HEK293 (cell line): Measurements from ENCODE around the gene SETD5.

Experiments used
- GLI2 ChIP-seq: fragments of 450-650 bp; formaldehyde crosslinking; IDR thresholded peaks from 2 replicates; pipeline ENCODE4; 2017; ENCODE audit warnings: missing biosample characterization, missing genetic modification characterization, low read depth, borderline replicate concordance
- GLIS1 ChIP-seq: fragments of 450-650 bp; formaldehyde crosslinking; IDR thresholded peaks from 2 replicates; pipeline ENCODE4 v1.5.1; 2016; ENCODE audit warnings: missing biosample characterization, missing genetic modification characterization
- HOXC10 ChIP-seq: sonication (generic); formaldehyde crosslinking; IDR thresholded peaks from 2 replicates; pipeline ENCODE4 v1.8.1; 2023; ENCODE audit warnings: mild to moderate bottlenecking, missing genetic modification reagents
- HOXD13 ChIP-seq: sonication (generic); formaldehyde crosslinking; IDR thresholded peaks from 2 replicates; pipeline ENCODE4 v1.8.0; 2022; ENCODE audit warnings: missing genetic modification reagents, borderline replicate concordance
- KLF10 ChIP-seq: fragments of 450-650 bp; IDR thresholded peaks from 2 replicates; pipeline ENCODE4 v1.5.1; 2018; ENCODE audit warnings: missing biosample characterization, mild to moderate bottlenecking, missing genetic modification characterization
- RBAK ChIP-seq: fragments of 450-650 bp; formaldehyde crosslinking; IDR thresholded peaks from 2 replicates; pipeline ENCODE4 v1.5.1; 2016; ENCODE audit warnings: missing biosample characterization, missing genetic modification characterization
- SP7 ChIP-seq: fragments of 450-650 bp; formaldehyde crosslinking; IDR thresholded peaks from 2 replicates; pipeline ENCODE4 v1.5.1; 2016; ENCODE audit warnings: missing biosample characterization, missing genetic modification characterization
- TCF7L2 ChIP-seq: IDR thresholded peaks from 2 replicates; pipeline ENCODE4 v1.6.1; 2011; ENCODE audit warnings: low read depth, mild to moderate bottlenecking, inconsistent platforms, low read length, moderate library complexity, borderline replicate concordance
- ZBTB7A ChIP-seq: fragments of 450-650 bp; formaldehyde crosslinking; IDR thresholded peaks from 2 replicates; pipeline ENCODE4 v1.5.1; 2016; ENCODE audit warnings: low read depth, missing biosample characterization, missing genetic modification characterization
- ZEB2 ChIP-seq: fragments of 450-650 bp; formaldehyde crosslinking; IDR thresholded peaks from 2 replicates; pipeline ENCODE4 v1.5.1; 2016; ENCODE audit warnings: missing biosample characterization, missing genetic modification characterization
- ZNF146 ChIP-seq: fragments of 450-650 bp; formaldehyde crosslinking; IDR thresholded peaks from 2 replicates; pipeline ENCODE4 v1.5.1; 2016; ENCODE audit warnings: missing biosample characterization, missing genetic modification characterization
- ZNF184 ChIP-seq: fragments of 450-650 bp; IDR thresholded peaks from 2 replicates; pipeline ENCODE4 v1.5.1; 2018; ENCODE audit warnings: missing biosample characterization, mild to moderate bottlenecking, missing genetic modification characterization
- ZNF2 ChIP-seq: fragments of 450-650 bp; formaldehyde crosslinking; IDR thresholded peaks from 2 replicates; pipeline ENCODE4 v1.5.1; 2016; ENCODE audit warnings: missing biosample characterization, missing genetic modification characterization
- ZNF202 ChIP-seq: fragments of 450-650 bp; formaldehyde crosslinking; IDR thresholded peaks from 2 replicates; pipeline ENCODE4 v1.5.1; 2016; ENCODE audit warnings: missing biosample characterization, missing genetic modification characterization, borderline replicate concordance
- ZNF214 ChIP-seq: fragments of 450-650 bp; formaldehyde crosslinking; IDR thresholded peaks from 2 replicates; pipeline ENCODE4 v1.5.1; 2017; ENCODE audit warnings: missing biosample characterization, mild to moderate bottlenecking, missing genetic modification characterization, borderline replicate concordance
- ZNF24 ChIP-seq: fragments of 450-650 bp; formaldehyde crosslinking; IDR thresholded peaks from 2 replicates; pipeline ENCODE4 v1.5.1; 2016; ENCODE audit warnings: missing biosample characterization, missing genetic modification characterization
- ZNF324 ChIP-seq: fragments of 450-650 bp; formaldehyde crosslinking; IDR thresholded peaks from 2 replicates; pipeline ENCODE4 v1.5.1; 2016; ENCODE audit warnings: missing biosample characterization, missing genetic modification characterization
- ZNF335 ChIP-seq: fragments of 450-650 bp; formaldehyde crosslinking; conservative IDR thresholded peaks from 2 replicates; pipeline ENCODE4 v1.5.1; 2016; ENCODE audit warnings: missing biosample characterization, missing genetic modification characterization
- ZNF341 ChIP-seq: fragments of 450-650 bp; formaldehyde crosslinking; IDR thresholded peaks from 2 replicates; pipeline ENCODE4; 2016; ENCODE audit warnings: low read depth, missing biosample characterization, missing genetic modification characterization
- ZNF350 ChIP-seq: fragments of 450-650 bp; formaldehyde crosslinking; IDR thresholded peaks from 2 replicates; pipeline ENCODE4 v1.5.0; 2017; ENCODE audit warnings: missing biosample characterization, mild to moderate bottlenecking, missing genetic modification characterization
- ZNF37A ChIP-seq: fragments of 450-650 bp; IDR thresholded peaks from 2 replicates; pipeline ENCODE4 v1.5.1; 2018; ENCODE audit warnings: missing biosample characterization, missing genetic modification characterization
- ZNF404 ChIP-seq: fragments of 450-650 bp; formaldehyde crosslinking; IDR thresholded peaks from 2 replicates; pipeline ENCODE4 v1.5.1; 2017; ENCODE audit warnings: missing biosample characterization, missing genetic modification characterization
- ZNF416 ChIP-seq: fragments of 450-650 bp; formaldehyde crosslinking; IDR thresholded peaks from 2 replicates; pipeline ENCODE4 v1.5.1; 2016; ENCODE audit warnings: missing biosample characterization, missing genetic modification characterization
- ZNF48 ChIP-seq: fragments of 450-650 bp; formaldehyde crosslinking; IDR thresholded peaks from 2 replicates; pipeline ENCODE4 v1.5.1; 2016; ENCODE audit warnings: missing biosample characterization, missing genetic modification characterization
- ZNF514 ChIP-seq: fragments of 450-650 bp; formaldehyde crosslinking; IDR thresholded peaks from 2 replicates; pipeline ENCODE4 v1.5.1; 2016; ENCODE audit warnings: missing biosample characterization, missing genetic modification characterization
- ZNF549 ChIP-seq: fragments of 450-650 bp; IDR thresholded peaks from 2 replicates; pipeline ENCODE4 v1.5.1; 2018; ENCODE audit warnings: missing biosample characterization, missing genetic modification characterization, mild to moderate bottlenecking, inconsistent platforms, moderate library complexity
- ZNF561 ChIP-seq: fragments of 450-650 bp; IDR thresholded peaks from 2 replicates; pipeline ENCODE4 v1.5.1; 2018; ENCODE audit warnings: missing biosample characterization, missing genetic modification characterization, borderline replicate concordance
- ZNF658 ChIP-seq: fragments of 450-650 bp; formaldehyde crosslinking; IDR thresholded peaks from 2 replicates; pipeline ENCODE4; 2016; ENCODE audit warnings: missing biosample characterization, missing genetic modification characterization
- ZNF660 ChIP-seq: fragments of 450-650 bp; IDR thresholded peaks from 2 replicates; pipeline ENCODE4 v1.5.1; 2018; ENCODE audit warnings: missing biosample characterization, mild to moderate bottlenecking, missing genetic modification characterization
- ZNF670 ChIP-seq: fragments of 450-650 bp; formaldehyde crosslinking; IDR thresholded peaks from 2 replicates; pipeline ENCODE4 v1.5.1; 2016; ENCODE audit warnings: missing biosample characterization, missing genetic modification characterization, low read depth
- ZNF747 ChIP-seq: fragments of 450-650 bp; formaldehyde crosslinking; IDR thresholded peaks from 2 replicates; pipeline ENCODE4 v1.5.1; 2016; ENCODE audit warnings: missing biosample characterization, missing genetic modification characterization
- ZNF777 ChIP-seq: fragments of 450-650 bp; formaldehyde crosslinking; IDR thresholded peaks from 2 replicates; pipeline ENCODE4 v1.5.1; 2017; ENCODE audit warnings: missing biosample characterization, missing genetic modification characterization, borderline replicate concordance
- ZSCAN30 ChIP-seq: fragments of 450-650 bp; IDR thresholded peaks from 2 replicates; pipeline ENCODE4 v1.5.1; 2018; ENCODE audit warnings: missing biosample characterization, mild to moderate bottlenecking, missing genetic modification characterization, moderate library complexity
- TF ChIP-seq, protein P1 (sequence below): fragments of 450-650 bp; formaldehyde crosslinking; IDR thresholded peaks from 2 replicates; pipeline ENCODE4 v1.5.0; 2017; ENCODE audit warnings: missing biosample characterization, missing genetic modification characterization, borderline replicate concordance
- TF ChIP-seq, protein P2 (sequence below): fragments of 450-650 bp; formaldehyde crosslinking; IDR thresholded peaks from 2 replicates; pipeline ENCODE4 v1.5.1; 2017; ENCODE audit warnings: missing biosample characterization, missing genetic modification characterization
- TF ChIP-seq, protein P3 (sequence below): fragments of 450-650 bp; formaldehyde crosslinking; IDR thresholded peaks from 2 replicates; pipeline ENCODE4 v1.5.1; 2016; ENCODE audit warnings: missing biosample characterization, missing genetic modification characterization
- TF ChIP-seq, protein P4 (sequence below): fragments of 450-650 bp; formaldehyde crosslinking; IDR thresholded peaks from 2 replicates; pipeline ENCODE4 v1.5.1; 2017; ENCODE audit warnings: missing biosample characterization, missing genetic modification characterization

The SETD5 gene

DNA sequence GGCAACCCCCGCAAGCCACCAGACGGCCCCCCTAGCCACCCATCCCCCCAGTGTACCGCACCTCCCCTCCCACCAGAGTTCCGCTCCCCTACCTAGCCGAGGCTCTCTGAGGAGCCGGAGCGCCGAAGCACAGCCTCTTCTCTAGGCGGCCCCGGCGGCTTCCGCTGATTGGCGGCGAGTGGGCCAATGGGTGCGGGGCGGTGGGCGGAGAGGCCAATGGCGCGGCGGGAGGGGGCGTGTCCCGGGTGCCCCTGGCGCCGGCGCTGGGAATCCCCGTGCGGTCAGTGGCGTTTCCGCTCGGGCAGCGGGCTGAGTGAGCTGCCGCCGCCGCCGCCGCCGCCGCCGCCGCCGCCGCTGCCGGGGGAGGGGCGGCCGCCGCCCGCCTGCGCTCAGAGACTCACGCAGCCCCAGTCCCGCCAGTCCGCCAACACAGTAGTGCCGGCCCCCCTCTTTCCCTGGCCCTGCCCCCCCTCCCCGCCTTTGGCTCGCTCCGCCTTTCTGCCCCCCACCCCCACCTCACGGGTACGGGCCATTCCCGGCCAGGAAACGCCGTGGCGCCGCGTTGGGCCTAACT, at the start of gene SETD5 (continued):
- 0 out of 2 replicates have a peak, but pooled peaks have one; percentile 14 for TF ChIP-seq KLF10 (tag by site-specific recombination)
- TF ChIP-seq GLIS1 (tag by site-specific recombination), result no peak
- no peak for TF ChIP-seq ZNF350 (tag by site-specific recombination)
- no peak for TF ChIP-seq ZBTB7A (tag by site-specific recombination)
- no peak for TF ChIP-seq ZNF416 (tag by site-specific recombination)
- no peak for TF ChIP-seq ZNF335 (tag by site-specific recombination)
- no peak for TF ChIP-seq ZNF2
- no peak for TF ChIP-seq ZNF549 (tag by site-specific recombination)
- TF ChIP-seq, protein P1, sequence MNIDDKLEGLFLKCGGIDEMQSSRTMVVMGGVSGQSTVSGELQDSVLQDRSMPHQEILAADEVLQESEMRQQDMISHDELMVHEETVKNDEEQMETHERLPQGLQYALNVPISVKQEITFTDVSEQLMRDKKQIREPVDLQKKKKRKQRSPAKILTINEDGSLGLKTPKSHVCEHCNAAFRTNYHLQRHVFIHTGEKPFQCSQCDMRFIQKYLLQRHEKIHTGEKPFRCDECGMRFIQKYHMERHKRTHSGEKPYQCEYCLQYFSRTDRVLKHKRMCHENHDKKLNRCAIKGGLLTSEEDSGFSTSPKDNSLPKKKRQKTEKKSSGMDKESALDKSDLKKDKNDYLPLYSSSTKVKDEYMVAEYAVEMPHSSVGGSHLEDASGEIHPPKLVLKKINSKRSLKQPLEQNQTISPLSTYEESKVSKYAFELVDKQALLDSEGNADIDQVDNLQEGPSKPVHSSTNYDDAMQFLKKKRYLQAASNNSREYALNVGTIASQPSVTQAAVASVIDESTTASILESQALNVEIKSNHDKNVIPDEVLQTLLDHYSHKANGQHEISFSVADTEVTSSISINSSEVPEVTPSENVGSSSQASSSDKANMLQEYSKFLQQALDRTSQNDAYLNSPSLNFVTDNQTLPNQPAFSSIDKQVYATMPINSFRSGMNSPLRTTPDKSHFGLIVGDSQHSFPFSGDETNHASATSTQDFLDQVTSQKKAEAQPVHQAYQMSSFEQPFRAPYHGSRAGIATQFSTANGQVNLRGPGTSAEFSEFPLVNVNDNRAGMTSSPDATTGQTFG (tag by site-specific recombination), result no peak
- TF ChIP-seq ZNF24 (tag by site-specific recombination), result no peak
- no peak for TF ChIP-seq ZNF514 (tag by site-specific recombination)
- no peak for TF ChIP-seq ZNF777 (tag by site-specific recombination)
- TF ChIP-seq, protein P2, sequence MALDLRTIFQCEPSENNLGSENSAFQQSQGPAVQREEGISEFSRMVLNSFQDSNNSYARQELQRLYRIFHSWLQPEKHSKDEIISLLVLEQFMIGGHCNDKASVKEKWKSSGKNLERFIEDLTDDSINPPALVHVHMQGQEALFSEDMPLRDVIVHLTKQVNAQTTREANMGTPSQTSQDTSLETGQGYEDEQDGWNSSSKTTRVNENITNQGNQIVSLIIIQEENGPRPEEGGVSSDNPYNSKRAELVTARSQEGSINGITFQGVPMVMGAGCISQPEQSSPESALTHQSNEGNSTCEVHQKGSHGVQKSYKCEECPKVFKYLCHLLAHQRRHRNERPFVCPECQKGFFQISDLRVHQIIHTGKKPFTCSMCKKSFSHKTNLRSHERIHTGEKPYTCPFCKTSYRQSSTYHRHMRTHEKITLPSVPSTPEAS (tag by site-specific recombination), result no peak
- TF ChIP-seq ZNF214, result no peak
- TF ChIP-seq ZNF48, result no peak
- no peak for TF ChIP-seq HOXD13 (CRISPR knock-in tag)
- TF ChIP-seq ZNF184, result no peak
- no peak for TF ChIP-seq ZNF660 (tag by site-specific recombination)
- TF ChIP-seq ZNF37A (tag by site-specific recombination), result no peak
- no peak for TF ChIP-seq ZNF747
- no peak for TF ChIP-seq ZNF404 (tag by site-specific recombination)
- TF ChIP-seq SP7, result no peak
- TF ChIP-seq ZEB2, result peak; percentile 68; the same call in 1 of the 2 replicates
- no peak for TF ChIP-seq ZNF341 (tag by site-specific recombination)
- no peak; the same call in none of the 2 replicates for TF ChIP-seq ZSCAN30 (tag by site-specific recombination)
- no peak for TF ChIP-seq ZNF670
- TF ChIP-seq ZNF146 (tag by site-specific recombination), result 0 out of 2 replicates have a peak, but pooled peaks have one; percentile 25
- TF ChIP-seq ZNF561 (tag by site-specific recombination), result no peak
- no peak for TF ChIP-seq ZNF658
- TF ChIP-seq TCF7L2, result no peak
- no peak for TF ChIP-seq GLI2 (tag by site-specific recombination)
- TF ChIP-seq, protein P3, sequence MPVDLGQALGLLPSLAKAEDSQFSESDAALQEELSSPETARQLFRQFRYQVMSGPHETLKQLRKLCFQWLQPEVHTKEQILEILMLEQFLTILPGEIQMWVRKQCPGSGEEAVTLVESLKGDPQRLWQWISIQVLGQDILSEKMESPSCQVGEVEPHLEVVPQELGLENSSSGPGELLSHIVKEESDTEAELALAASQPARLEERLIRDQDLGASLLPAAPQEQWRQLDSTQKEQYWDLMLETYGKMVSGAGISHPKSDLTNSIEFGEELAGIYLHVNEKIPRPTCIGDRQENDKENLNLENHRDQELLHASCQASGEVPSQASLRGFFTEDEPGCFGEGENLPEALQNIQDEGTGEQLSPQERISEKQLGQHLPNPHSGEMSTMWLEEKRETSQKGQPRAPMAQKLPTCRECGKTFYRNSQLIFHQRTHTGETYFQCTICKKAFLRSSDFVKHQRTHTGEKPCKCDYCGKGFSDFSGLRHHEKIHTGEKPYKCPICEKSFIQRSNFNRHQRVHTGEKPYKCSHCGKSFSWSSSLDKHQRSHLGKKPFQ, result no peak
- 0 out of 2 replicates have a peak, but pooled peaks have one; percentile 69 for TF ChIP-seq ZNF324 (tag by site-specific recombination)
- TF ChIP-seq HOXC10 (CRISPR knock-in tag), result no peak
- TF ChIP-seq, protein P4, sequence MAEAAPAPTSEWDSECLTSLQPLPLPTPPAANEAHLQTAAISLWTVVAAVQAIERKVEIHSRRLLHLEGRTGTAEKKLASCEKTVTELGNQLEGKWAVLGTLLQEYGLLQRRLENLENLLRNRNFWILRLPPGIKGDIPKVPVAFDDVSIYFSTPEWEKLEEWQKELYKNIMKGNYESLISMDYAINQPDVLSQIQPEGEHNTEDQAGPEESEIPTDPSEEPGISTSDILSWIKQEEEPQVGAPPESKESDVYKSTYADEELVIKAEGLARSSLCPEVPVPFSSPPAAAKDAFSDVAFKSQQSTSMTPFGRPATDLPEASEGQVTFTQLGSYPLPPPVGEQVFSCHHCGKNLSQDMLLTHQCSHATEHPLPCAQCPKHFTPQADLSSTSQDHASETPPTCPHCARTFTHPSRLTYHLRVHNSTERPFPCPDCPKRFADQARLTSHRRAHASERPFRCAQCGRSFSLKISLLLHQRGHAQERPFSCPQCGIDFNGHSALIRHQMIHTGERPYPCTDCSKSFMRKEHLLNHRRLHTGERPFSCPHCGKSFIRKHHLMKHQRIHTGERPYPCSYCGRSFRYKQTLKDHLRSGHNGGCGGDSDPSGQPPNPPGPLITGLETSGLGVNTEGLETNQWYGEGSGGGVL (tag by site-specific recombination), result no peak
- TF ChIP-seq RBAK (tag by site-specific recombination), result no peak
- no peak for TF ChIP-seq ZNF202 (tag by site-specific recombination)
